Suppressor macrophage treated with lipopolysaccharide for 4 hours (primary cell): ENCODE results near the gene LYPD6B.
A peak's percentile ranks its signal among the peaks of the same experiment; 100 is the strongest.

ENCODE experiments used
- DNase-seq: peaks from one replicate; pipeline ENCODE4 v3.0.0-alpha.2; 2020

The LYPD6B gene

DNA sequence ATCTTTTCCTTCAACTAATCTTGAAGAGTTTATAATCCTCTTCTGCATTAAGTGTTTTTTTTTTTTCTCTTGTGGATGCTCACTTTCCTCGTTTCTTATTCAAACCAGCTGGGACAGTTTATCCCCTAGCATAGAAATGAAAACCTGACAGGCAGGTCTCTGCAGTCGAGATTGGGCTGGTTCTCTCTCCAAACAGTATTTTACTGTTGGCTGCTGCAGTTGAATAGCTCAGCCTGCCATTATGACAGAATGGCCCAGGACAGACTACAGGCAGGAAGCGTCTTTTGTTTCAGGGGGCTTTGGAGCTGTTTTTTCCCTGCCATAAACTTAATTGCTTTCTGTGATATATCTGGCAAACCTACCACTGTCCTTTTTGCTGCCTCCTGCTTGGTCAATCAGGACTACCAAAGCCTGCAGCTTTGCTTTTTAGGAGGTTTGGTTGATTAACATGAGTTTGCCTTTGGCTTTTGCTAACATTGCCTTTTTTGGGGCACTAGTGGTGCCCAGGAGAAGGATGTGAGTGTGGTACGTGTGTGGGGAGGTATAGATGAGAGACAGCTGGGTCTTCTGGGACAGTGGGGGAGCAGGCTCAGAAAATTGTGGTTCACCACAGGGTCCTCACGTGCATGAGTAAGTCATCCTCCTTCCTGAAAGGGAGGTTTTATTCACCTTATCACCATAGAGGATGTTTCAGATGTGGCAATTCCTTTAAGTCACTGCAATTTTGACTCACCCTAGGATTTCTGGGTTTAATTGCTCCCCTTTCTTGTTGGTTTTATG lies 128.7 kb downstream of the LYPD6B start:
- DNase-seq = no peak

DNA sequence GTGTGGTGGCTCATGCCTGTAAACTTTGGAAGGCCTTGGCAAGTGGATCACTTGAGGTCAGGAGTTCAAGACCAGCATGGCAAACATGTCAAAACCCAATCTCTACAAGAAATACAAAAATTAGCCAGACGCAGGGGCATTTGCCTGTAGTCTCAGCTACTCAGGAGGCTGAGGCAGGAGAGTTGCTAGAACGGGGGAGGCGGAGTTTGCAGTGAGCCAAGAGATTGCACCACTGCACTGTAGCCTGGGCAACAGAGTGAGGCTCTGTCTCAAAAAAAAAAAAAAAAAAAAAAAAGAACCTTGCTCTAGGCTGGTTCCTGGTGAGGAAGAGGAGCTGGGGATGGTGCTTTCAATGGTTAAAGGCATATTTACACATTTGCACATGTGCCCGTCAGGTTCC lies 129.4 kb downstream of the LYPD6B start:
- no peak for DNase-seq

DNA sequence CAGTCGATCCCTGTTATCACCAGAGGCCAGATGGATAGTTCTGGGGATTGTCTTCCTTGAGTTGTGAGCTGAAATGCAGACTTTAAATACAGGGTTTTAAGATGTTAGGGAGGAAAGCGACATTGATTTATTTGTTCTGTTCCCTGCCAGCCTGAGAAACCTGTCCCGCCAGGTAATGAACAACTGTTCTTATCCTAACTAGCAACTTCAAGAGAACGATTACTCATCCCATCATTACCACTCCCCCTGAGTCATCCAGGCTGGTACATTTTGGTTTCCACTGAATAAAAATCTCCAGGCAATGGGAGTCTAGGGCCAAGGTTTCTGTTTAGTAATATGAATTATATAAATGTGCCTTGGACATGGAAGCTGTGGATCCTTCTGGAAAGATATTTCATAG lies 131.2 kb downstream of the LYPD6B start:
- DNase-seq = no peak

DNA sequence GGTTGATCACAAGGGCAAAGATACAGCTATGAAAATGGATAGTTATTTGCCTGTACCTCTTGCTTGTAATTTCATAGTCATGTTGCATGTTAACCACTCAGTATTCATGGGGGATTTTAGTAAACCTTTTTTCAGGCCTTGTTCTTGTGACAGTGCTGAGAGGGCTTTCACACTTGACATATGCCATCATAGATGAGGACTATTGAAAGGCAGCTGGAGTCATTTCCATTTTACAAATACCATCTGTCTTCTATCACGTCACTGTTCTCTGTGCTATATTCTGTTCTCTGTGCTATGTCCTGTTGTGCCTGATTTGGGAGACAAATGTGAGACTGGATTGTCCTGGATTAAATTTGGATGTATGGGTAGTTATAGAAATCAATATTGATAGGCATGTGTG lies 131.7 kb downstream of the LYPD6B start:
- DNase-seq = no peak

DNA sequence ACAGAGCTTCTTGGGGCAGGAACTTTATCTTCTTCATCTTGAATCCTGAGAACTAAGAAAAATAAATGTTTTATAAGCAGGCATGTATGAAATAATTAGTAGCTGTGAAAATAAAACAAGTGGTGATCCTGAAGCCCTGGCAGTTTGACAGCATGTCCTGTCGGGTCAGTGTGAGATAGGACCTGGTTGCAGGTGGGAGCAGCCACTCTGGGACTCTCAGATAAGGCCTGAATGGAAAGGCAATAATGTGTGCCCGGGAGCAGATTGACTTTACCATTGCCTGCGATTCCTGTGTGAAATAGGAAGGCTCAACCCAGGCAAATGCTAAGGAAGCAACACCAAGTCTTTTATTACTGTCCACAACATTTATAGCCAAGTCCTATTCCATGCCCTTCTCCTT lies 132.4 kb downstream of the LYPD6B start:
- no peak for DNase-seq

DNA sequence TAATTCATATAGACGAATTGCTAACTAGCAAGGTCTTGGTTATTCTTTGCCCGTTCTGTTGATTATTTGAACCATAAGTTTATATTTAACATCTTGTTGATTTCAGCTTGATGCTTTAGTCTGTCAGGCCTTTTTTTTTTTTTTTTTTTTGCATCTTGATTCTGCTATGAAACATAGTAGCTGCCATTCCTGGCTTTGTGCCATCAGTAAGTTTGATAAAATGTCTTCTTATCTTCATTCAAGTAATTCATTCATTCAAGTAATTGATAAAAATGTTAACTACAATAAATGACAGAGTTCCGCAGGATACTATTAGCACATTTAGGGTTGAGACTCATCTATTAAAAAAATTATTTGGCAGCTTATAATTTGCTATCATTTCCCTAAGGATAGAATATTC lies 134.7 kb downstream of the LYPD6B start:
- no peak for DNase-seq

DNA sequence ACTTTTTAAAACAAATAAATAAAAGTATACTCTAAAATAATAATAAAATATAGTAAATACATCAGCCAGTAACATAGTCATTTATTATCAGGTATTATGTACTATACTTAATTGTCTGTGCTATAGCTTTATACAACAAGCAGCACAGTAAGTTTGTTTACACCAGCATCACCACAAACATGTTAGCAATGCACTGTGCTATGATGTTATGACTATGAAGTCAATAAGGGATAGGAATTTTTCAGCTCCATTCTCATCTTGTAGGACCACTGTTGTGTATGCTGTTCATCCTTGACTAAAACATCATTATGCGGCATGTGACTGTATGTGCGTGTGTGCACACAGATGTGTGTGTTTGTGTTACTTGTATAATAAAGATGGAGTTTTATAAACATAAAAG lies 137.5 kb downstream of the LYPD6B start:
- DNase-seq = no peak

DNA sequence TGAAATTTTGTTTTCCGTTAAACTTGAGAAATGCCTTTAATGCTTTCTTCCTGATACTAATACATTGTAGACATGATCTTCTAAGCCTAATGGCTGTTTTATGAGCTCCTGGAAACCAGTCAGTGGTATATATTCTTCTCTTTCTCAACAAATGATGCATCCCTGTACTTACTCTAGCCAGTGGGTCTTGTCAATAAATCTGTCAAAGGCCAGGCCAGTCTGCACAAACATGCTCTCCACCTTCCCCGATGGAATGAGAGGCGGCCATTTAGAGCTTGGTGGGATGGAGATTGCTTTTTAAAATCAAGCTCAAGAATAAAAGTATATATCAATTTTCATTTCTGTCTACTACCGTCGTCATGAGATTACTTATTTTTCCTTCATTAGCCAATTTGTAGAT lies 140.1 kb downstream of the LYPD6B start:
- no peak for DNase-seq

DNA sequence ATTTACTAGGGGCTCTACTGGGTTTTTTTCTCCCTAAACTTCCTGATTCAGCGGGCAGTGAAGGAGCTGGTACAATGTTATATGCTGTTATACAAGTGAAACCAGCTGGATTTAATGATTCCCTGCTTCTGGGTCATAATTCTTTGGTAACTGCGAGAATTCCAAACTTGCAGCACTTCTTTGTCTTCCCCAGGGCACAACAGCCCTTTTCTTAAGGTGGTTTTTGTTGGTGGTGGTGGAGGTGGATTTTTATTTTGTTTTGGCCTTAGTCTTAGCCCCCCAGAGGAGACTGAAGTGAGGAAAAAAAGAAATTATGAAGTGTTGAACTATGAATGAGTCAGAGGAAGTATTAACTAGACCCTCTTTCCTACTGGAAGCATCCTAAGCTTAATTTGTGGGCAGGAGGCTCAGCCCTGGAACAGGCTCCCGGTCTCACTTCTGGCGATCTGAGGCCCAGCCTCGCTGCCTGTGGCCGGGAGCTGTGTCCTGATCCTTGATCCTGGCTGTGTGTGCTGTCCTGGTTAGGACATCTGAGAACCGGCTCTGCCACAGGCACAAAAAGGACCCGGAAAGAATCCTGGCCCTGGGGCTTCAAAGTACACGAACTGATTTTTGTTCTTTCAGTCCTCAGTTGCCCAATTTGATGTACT lies 141.9 kb downstream of the LYPD6B start:
- no peak for DNase-seq

DNA sequence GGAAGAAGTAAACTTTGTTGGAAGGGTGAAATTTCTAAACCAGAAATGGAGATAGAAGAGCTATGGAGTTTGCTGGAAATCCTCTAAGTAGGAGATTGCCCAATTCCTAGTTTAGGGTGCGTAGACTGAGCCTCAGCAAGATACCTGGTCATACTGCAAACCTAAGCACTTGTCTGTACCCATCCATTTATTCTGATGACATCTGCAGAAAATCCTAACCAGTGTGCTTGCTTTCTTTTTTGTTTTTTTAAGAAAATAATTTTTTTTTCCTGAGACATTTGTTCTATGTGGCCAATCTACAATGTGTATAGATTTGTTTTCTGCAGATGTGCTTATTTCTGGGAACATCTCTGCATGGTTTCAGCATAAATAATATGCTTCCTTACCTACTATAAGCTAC lies 144.7 kb downstream of the LYPD6B start:
- no peak for DNase-seq

DNA sequence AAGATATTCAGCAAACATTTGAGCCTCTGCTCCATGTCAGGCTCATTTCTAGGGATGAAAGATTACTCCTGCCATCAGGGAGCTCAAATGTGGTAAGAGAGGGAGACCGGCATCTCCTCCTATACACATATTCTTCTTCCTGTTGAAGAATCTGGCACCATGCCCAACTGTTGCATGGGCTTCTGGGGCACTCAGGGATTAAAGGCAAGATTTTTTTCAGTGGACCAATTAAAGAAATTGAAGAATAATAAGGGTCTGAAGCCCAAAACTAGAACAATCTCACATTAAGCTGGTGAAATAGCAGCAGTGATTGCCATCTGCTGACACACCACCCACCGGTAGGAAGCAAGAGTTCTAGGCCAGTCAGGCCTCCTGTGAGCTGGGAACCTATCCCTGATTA lies 146.5 kb downstream of the LYPD6B start:
- no peak for DNase-seq

DNA sequence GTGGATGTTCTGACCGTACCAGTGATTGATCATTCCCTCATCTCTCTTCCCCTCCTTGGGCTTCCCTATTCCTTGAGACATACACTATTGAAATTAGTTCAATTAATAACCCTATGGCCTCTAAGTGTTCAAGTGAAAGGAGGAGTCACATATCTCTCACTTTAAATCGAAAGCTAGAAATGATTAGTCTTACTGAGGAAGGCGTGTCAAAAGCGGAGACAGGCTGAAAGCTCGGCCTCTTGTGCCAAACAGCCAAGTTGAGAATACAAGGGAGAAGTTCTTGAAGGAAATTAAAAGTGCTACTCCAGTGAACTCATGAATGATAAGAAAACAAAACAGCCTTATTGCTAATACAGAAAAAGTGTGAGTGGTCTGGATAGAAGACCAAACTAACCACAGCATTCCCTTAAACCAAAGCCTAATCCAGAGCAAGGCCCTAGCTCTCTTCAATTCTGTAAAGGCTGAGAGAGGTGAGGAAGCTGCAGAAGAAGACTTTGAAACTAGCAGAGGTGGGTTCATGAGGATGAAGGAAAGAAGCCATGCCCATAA lies 147.5 kb downstream of the LYPD6B start:
- no peak for DNase-seq

DNA sequence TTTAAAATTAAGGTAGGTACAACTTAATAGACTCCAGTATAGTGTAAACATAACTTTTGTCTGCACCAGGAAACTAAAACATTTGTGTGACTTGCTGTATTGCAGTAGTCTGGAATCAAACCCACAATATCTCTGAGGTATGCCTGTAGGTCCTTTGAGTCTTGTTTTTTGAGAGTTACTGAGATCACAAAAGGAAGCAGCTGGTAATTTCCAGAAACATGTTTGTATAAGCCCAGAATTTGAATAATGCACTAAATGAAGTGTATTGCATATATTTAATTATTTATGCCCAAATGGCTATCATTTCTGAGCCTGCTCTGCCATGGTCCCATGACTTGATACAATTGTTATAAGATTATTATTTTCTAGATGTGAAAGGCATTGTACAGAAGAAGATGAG lies 148.6 kb downstream of the LYPD6B start:
- no peak for DNase-seq

DNA sequence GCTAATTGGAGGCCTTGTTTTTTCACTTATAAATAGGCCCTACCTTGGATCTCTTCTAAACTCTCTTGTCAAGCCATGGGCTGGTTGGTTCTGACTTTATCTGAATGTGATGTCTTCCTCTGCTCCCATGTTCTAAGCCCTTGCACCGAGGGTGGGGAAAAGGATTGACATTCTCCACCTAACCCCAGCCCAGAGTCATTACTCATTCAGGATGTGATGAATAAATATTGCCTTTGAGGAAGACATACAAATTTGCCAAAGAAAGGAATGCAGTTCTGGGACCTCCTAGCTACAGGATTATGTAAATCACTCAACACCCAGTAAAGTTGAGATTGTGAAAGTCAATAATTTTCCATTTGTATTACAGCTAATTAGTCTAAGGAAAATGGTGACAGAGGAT lies 149.8 kb downstream of the LYPD6B start:
- DNase-seq = no peak

DNA sequence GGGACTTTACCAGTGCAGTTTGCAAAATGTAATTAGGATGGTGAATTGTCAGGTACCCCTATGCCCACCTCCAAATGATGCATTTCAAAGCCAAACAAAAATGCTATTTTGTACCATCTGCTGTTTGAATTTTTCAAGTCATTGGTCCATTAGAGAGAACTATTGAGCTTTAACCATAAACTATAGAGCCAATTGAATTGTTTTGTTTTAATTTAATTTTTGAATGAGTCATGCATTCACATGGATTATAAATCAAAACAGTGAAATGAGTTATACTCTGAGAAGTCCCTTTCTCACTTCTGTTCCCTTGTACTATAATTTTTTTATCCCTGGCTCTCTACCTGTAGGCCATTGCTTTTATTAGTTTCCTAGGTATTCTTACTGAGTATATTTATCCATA lies 151.3 kb downstream of the LYPD6B start:
- no peak for DNase-seq

DNA sequence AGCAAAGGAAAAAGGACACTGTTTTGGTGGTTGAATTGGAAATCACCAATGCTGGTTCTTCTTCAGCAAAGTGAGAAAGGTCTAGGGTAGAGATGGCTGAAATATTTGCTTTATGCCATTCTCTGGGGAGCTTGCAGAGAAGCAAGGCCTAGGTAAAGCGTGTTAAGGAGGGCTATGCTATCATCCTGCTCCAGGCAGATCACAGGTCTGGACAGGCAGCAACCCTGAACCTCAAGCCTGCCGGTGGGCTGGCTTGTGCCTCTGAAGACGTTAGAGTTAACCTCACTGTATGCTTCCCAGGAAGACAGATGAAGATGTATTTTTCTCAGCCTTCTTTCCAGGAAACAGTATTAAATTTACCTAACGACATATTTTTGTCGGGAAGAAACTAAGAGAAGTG lies 153.4 kb downstream of the LYPD6B start:
- no peak for DNase-seq

DNA sequence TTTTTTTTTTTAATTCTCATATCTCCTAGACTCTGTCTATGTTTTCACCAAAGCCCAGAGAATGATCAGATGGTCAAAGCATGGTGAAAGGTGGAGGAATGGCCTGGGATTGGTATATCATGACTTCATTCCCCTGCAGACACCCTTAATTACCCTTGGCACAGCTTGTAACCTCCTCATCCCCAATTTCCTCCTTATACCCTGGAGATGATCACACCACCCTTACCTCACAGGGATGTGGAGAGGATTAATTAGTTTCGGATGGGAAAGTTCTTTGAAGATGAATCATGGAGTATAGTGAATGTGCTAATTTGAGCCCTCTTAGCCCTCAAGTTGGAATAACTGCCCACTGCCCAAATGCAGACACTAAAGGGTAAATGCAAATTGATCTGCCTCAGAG lies 153.9 kb downstream of the LYPD6B start:
- no peak for DNase-seq

DNA sequence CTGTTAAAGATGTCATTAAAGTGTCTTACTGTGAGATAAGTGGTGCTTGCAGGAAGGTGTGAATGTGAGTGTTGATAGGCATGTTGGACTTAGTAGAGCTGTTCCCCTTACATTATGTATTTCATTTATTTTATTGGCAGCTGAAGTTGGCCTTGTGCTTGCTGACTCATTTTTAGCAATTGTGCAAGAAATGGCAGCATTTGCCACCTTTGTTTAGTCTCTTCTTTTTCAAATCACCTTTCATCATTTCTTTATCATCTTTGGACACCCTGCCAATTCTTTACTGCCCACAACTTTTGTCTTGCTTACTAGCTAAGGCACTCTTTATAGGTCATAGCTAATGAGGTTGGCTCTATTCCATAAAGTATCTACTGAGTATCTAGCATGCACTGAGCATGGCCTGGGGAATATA lies 161.6 kb downstream of the LYPD6B start:
- no peak for DNase-seq

DNA sequence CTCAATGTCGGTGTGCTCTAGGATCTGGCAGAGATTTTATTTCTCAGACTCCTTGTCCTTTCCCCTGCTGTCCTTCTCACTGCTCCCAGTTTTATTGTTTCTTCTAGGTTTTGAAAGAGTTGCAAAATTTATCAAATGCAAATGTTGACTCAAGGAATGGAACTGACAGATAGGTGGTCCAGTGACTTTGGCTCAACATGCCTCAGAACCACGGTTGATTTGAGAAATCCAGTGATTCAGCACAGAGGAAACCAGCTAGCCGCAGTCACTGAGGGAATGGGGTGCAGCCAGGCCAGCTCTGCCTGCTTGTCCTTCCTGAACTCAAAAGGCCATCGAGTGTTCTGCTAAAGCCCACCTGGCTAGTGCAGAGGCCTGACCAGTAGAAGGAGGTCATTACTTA lies 166.2 kb downstream of the LYPD6B start:
- no peak for DNase-seq

DNA sequence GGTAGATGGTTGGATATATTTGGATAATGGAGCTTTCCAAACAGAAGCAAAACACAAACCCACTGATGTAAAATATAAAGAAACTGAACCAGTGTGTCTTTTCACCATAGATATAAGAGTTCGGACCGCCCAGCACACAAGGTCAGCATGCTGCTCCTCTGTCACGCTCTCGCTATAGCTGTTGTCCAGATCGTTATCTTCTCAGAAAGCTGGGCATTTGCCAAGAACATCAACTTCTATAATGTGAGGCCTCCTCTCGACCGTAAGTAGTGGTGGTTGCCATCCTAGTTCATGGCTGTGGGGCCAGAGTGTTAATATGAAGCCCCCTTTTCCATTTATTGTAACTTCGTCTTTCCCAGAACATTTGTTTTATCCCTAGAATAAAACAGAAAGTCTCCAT lies 166.6 kb downstream of the LYPD6B start:
- DNase-seq = no peak

DNA sequence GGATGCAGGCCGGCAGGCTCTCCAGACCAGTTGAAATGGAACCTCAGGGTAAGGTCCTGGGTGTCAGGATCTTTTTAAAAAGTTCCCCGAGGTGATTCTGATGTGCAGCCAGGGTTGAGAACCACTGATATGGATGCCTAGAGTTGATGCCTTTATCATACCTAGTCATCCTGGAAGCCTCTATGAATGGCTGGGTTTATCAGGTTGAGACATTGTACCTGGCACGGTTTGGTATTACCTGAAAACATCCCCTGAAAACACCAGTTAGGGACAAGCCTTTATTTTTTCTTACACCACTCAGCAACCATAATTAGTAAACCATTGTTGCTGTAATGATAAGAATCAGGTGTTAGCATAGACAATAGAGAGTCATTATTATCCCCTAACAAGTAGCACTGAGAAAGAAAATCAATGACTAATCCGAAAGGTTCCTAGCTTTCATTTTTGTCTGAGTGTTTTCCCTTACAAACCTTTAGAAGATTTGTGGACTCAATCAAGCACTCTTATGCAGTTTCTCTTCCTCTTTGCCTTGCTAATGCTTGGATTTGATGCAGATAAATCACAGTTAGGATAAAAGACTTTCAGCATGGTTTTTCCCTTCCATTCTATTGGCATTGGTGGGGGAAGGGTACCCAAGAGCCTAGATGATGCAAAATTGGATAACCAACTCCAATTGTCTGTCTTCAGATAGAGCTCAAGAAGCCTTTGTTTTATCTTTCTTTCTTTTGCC lies 175.4 kb downstream of the LYPD6B start:
- DNase-seq = peak; percentile 3

DNA sequence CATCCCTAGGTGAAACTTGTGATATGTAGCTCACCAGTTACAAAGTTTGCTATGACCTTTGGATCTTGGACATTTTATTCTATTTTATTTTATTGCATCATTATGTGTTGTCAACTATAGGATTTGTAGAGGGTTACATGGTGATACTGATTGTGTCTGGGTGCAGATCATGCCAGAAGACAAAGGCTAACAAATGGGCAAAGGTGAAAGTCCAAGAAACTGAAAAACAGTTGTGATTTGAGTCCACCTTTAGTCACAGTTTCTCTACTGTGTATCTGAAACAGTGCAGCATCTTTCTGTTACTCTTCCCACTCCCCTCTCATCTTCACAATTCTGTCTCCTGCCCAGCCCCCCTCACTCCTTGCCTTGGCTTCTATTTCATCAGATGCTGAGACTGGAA lies 180.0 kb downstream of the LYPD6B start:
- DNase-seq = no peak

DNA sequence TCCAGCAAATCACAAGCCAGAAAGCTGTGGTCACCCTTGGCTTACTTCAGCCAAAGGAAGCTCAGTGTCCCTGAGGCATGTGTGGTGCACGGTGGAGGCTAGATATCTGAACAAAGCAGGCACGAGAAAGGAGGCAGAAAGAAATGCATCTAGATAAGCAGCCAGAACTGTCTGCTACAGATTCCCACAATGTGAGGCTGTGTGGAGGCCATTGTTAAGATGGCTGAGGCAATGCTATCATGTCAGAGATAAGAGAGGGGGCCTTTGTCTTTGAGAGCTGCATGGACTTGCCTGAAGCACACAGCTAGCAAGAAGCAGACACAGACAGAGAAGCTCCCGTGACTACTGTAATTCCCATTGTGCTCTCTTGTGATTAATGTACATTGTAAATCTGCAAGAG lies 181.4 kb downstream of the LYPD6B start:
- DNase-seq = no peak

DNA sequence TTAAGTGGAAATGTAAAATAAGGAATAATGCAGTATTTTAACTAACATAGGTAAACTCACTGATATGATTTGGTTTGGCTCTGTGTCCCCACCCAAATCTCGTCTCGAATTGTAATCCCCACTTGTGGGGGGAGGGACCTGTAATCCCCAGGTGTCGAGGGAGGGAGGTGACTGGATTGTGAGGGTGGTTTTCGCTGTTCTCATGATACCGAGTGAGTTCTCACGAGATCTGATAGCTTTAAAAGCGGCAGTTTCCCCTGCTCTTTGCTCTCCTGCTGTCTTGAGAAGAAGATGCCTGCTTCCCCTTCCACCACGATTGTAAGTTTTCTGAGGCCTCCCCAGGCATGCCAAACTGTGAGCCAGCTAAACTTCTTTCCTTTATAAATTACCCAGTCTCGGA lies 182.5 kb downstream of the LYPD6B start:
- no peak for DNase-seq
